Type B pancreatic cell (in vitro differentiated cells): Measurements from ENCODE around the gene CORO2A. TPM values are rescaled to one million over a fixed set of nuclear protein-coding genes. Genes with fewer than 3 reads are reported as not detected.
A peak's percentile ranks its signal among the peaks of the same experiment; 100 is the strongest.
"Not testable (repeated sequence)": the region's sequence is repeated elsewhere in the genome, so short reads cannot be mapped to it uniquely, and the experiment has no call there.

Experiments
- DNase-seq: peaks from one replicate; pipeline ENCODE4 v3.0.0; 2021; ENCODE audit warnings: mixed read lengths; ENCODE audit not compliant: unreplicated experiment; ENCODE audit errors: extremely low spot score
- H3K27ac Mint-ChIP-seq: 2 replicates; pipeline ENCODE4 v1.8.0; 2021; ENCODE audit warnings: mild to moderate bottlenecking, mixed read lengths
- H3K27me3 Mint-ChIP-seq: 2 replicates; pipeline ENCODE4 v1.8.0; 2021; ENCODE audit warnings: mixed read lengths
- H3K36me3 Mint-ChIP-seq: 2 replicates; pipeline ENCODE4 v1.8.0; 2021; ENCODE audit warnings: mixed read lengths
- H3K4me1 Mint-ChIP-seq: one replicate; pipeline ENCODE4 v1.8.0; 2021; ENCODE audit warnings: mixed read lengths; ENCODE audit not compliant: unreplicated experiment
- H3K4me3 Mint-ChIP-seq: 2 replicates; pipeline ENCODE4 v1.8.0; 2021; ENCODE audit warnings: mild to moderate bottlenecking, mixed read lengths
- H3K9me3 Mint-ChIP-seq: 2 replicates; pipeline ENCODE4 v1.8.0; 2021; ENCODE audit warnings: mixed read lengths
- total RNA-seq: library from RNA; stranded (reverse); gene quantifications from 2 replicates; pipeline ENCODE4 v1.2.1, GENCODE V29; 2021; ENCODE audit warnings: low replicate concordance
- TF ChIP-seq, protein P1 (sequence below): fragments of 200-600 bp; sonication (generic); conservative IDR thresholded peaks from 2 replicates; pipeline ENCODE4 v1.5.0; 2021; ENCODE audit warnings: antibody characterized with exemption, mild to moderate bottlenecking

Gene CORO2A
- total RNA-seq, 1 donor from 2014 or later: 9.9 TPM

DNA sequence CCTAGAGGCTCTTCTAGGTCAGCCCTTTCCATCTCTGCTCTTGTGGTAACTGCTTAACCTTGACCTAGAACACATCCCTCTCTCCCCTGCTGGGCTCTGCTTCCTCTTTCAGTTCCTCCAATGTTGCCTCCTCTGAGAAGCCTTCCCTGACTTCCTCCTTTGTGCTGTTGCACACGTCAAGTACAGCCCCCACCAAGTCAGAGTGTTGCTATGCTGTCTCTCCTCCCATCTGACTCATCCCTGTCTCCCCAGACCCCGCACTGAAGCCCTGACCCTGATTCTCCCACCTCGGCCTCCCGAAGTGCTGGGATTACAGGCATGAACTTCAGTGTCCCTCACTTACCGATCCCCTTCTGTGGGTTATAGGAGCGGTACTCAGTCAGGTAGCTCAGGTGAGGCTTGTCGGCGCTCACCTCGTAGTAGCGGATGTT lies 63.0 kb downstream of the CORO2A start:
- TF ChIP-seq, protein P1, sequence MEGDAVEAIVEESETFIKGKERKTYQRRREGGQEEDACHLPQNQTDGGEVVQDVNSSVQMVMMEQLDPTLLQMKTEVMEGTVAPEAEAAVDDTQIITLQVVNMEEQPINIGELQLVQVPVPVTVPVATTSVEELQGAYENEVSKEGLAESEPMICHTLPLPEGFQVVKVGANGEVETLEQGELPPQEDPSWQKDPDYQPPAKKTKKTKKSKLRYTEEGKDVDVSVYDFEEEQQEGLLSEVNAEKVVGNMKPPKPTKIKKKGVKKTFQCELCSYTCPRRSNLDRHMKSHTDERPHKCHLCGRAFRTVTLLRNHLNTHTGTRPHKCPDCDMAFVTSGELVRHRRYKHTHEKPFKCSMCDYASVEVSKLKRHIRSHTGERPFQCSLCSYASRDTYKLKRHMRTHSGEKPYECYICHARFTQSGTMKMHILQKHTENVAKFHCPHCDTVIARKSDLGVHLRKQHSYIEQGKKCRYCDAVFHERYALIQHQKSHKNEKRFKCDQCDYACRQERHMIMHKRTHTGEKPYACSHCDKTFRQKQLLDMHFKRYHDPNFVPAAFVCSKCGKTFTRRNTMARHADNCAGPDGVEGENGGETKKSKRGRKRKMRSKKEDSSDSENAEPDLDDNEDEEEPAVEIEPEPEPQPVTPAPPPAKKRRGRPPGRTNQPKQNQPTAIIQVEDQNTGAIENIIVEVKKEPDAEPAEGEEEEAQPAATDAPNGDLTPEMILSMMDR: no peak
- Mint-ChIP-seq H3K27me3 (no peaks in the 10 kb centered on the region), H3K9me3 (no peaks in the 10 kb centered on the region), H3K4me3 (no peak overlapping the region), H3K36me3 (no peaks in the 10 kb centered on the region), H3K27ac (no peak overlapping the region), H3K4me1 (peaks cover 3% of the 10 kb centered on the region)
- DNase-seq: no peak

DNA sequence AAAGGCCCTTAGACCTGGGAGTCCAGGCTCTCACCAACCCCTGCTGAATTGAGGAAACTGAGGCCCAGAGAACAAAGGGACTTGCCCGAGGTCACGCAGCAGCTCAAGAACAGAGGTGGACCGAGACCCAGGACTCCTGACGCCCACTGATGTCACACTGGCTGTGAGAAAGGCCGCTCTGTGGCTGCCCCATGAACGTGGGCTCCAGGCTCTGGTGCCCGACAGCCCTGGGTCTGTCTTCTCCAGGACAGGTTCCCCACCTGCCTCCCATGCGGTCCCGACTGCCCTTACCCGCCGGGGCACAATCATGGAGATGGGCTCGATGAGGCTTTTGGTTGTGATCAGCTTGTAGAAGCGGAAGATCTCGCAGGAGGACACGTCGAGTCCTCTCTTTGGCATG lies 64.1 kb downstream of the CORO2A start:
- H3K36me3 Mint-ChIP-seq: no peaks in the 10 kb centered on the region
- H3K27ac Mint-ChIP-seq: no peak overlapping the region
- H3K27me3 Mint-ChIP-seq: no peaks in the 10 kb centered on the region
- H3K4me3 Mint-ChIP-seq: no peak overlapping the region
- H3K4me1 Mint-ChIP-seq: peaks cover under 1% of the 10 kb centered on the region
- DNase-seq: no peak
- no peaks in the 10 kb centered on the region for H3K9me3 Mint-ChIP-seq
- TF ChIP-seq, protein P1: no peak

DNA sequence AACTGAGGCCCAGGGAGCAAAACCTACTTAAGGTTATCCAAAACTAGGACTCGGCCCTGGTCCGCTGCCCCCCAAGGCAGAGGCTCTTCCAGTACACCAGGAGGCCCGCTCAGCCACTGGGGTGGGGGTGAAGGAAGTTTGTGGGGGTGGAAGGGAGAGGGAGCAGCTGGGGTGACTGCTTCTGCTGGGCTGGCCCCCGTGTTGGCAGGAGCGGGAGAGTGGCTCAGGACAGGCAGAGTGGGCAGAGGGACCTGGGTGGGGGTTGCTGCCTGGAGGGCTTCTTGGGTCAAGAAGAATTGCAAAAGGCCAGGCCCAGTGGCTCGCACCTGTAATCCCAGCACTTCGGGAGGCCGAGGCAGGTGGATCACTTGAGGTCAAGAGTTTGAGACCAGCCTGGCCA lies 65.2 kb downstream of the CORO2A start:
- TF ChIP-seq, protein P1: no peak
- Mint-ChIP-seq H3K9me3 (no peaks in the 10 kb centered on the region), H3K4me3 (no peak overlapping the region), H3K27me3 (no peaks in the 10 kb centered on the region), H3K36me3 (no peaks in the 10 kb centered on the region), H3K27ac (no peak overlapping the region), H3K4me1 (no peaks in the 10 kb centered on the region)
- DNase-seq: no peak

DNA sequence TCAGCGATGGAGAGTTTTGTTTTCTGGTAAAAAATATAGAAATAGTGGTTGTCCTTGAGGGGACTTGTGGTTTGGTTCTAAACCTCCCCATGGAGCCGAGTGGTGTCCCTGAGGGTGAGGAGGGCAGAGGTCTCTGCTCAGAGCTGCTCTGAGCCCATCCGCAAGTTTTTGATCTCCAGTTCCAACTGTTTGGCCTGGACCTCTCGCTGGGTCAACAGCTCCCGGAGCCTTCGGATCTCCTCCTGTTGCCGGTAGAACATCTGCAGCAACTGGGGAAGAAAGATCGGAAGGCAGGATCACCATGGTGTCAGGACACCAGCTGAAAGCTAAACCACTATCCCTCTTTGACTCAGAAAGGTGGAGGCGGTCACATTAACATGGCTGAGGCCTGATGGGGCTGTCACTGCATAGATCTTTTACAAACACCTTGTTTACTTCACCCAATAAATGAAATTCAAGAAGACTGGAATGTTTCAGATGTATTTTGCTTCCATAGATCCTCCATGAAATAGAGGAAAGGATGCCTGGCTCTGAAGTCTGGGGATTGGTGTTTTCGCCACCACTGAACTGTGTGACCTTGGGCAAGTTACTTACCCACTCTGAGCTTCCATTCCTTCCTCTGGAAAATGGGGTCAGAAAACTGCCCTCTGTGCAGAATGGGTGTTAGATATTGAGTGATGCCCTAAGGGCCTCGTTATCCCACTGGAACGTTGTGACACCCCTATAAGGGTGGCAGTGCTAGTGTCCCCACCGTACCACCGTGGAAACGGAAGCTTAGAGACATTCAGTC lies 67.6 kb downstream of the CORO2A start:
- Mint-ChIP-seq H3K9me3 (no peaks in the 10 kb centered on the region), H3K27me3 (no peaks in the 10 kb centered on the region), H3K27ac (no peak overlapping the region), H3K36me3 (no peaks in the 10 kb centered on the region), H3K4me1 (peaks cover 9% of the 10 kb centered on the region), H3K4me3 (no peak overlapping the region)
- TF ChIP-seq, protein P1: no peak
- no peak for DNase-seq

DNA sequence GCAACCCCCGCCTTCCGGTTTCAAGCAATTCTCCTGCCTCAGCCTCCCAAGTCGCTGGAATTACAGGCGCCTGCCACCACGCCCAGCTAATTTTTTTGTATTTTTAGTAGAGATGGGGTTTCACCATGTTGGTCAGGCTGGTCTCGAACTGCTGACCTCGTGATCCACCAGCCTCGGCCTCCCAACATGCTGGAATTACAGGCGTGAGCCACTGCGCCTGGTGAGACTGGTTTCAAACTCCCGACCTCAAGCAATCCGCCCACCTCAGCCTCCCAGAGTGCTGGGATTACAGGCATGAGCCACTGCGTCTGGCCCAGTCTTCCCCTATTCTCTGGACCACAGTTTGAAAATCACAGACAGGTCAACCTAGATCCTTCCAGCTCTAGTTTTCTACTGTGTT lies 68.3 kb downstream of the CORO2A start:
- not testable (repeated sequence) for DNase-seq, H3K9me3 Mint-ChIP-seq, H3K36me3 Mint-ChIP-seq, H3K4me3 Mint-ChIP-seq, H3K27ac Mint-ChIP-seq, H3K27me3 Mint-ChIP-seq
- H3K4me1 Mint-ChIP-seq: peaks cover 13% of the 10 kb centered on the region

DNA sequence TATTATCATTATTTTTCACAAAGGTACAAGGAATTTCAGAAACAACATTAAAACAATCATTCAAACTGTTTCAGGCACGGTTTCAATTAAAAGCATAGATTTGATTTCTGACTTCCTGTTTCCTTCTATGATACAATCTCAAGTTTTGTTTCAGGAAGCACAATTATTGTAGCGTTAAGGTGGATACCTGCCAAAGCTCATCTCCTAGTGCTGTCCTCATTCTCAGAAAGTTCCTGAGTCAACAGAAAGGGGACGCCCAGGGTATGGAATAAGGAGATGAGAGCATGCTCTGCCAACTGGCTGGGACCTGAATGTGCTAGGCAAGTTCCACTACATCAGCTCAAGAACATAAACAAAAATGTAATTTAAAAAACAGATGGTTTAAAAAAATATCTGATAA lies 71.4 kb downstream of the CORO2A start:
- H3K27ac Mint-ChIP-seq: peak overlapping the region; percentile 83
- no peak overlapping the region for H3K4me3 Mint-ChIP-seq
- peaks cover 3% of the 10 kb centered on the region for H3K27me3 Mint-ChIP-seq
- H3K4me1 Mint-ChIP-seq: peaks cover 13% of the 10 kb centered on the region
- H3K9me3 Mint-ChIP-seq: no peaks in the 10 kb centered on the region
- H3K36me3 Mint-ChIP-seq: no peaks in the 10 kb centered on the region
- TF ChIP-seq, protein P1: no peak
- no peak for DNase-seq
